ENCODE data around the gene LRRFIP2.
"Not testable (repeated sequence)": the region's sequence is repeated elsewhere in the genome, so short reads cannot be mapped to it uniquely, and the experiment has no call there.

LRRFIP2 gene

GRCh38 chr3:37064747-37065146 is 109.6 kb downstream of the LRRFIP2 start:
- DNase-seq (ENCODE audit: low read depth) = no peak

DNA sequence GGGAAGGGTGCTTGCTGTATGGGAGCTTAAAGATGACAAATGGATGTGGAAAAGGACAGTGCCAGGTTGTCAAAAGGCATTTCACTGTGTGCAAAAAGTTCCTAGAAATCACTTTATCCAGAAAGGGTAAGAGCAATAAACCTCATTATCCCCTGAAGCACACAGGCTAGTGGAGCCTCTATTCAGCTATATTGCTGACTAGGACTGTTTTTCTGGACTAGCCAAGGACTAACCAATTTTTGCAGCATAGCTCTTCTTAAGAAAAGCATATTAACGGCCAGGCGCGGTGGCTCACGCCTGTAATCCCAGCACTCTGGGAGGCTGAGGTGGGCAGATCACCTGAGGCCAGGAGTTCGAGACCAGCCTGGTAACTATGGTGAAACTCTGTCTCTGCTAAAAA is 116.3 kb downstream of the LRRFIP2 start:
- no peak for DNase-seq (ENCODE audit: low read depth)

- no peak for DNase-seq (ENCODE audit: low read depth)
Measured at GRCh38 chr3:37056826-37057225, 117.6 kb downstream of the LRRFIP2 start.

- DNase-seq (ENCODE audit: low read depth) = not testable (repeated sequence)
Measured at GRCh38 chr3:37055077-37055476, 119.3 kb downstream of the LRRFIP2 start.

- no peak for DNase-seq (ENCODE audit: low read depth)
Measured at GRCh38 chr3:37054370-37054769, 120.0 kb downstream of the LRRFIP2 start.

DNA sequence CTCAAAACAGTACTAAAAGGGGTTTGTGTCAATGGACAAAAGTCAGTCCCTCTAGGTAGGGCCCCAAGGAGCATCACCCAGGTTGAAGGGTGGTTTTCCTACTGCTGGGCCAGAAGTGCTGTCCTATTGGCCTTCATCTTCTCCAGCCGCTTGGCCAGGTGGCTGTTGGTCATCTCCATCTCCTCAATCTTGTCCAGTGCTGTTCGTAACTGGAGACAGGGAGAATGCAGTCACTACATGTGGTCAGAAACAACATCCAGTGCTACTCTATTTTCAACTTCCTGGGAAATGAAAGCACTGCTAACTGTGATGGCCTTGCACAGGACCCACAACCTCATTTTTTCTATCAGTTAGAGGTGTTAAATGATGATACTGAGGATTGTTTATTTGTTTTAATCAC is 120.6 kb downstream of the LRRFIP2 start:
- DNase-seq (ENCODE audit: low read depth) = no peak

GRCh38 chr3:37053337-37053736 is 121.0 kb downstream of the LRRFIP2 start:
- no peak for DNase-seq (ENCODE audit: low read depth)

DNA sequence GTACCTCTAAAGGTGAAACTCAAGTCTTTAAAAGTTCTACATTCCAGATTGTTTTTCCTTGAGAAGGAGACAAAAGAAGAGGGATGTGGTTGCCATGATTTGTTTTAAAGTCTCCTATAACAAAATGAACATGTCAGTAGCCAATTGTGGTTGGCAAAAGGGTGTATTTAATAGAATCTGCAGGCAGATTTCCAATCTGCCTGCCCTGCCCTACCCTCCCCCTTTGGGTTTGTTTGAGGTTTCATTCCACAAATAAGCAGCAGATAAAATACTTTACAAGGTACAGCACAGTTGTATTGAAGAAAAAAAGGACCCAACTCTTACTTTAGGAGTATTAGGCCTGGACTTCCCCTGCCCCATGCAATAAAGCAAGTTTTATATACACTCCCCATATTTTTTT is 121.5 kb downstream of the LRRFIP2 start:
- no peak for DNase-seq (ENCODE audit: low read depth)

GRCh38 chr3:37050282-37050681 is 124.1 kb downstream of the LRRFIP2 start:
- no peak for DNase-seq (ENCODE audit: low read depth)

GRCh38 chr3:37042712-37043111 is 131.7 kb downstream of the LRRFIP2 start:
- not testable (repeated sequence) for DNase-seq (ENCODE audit: low read depth)

DNA sequence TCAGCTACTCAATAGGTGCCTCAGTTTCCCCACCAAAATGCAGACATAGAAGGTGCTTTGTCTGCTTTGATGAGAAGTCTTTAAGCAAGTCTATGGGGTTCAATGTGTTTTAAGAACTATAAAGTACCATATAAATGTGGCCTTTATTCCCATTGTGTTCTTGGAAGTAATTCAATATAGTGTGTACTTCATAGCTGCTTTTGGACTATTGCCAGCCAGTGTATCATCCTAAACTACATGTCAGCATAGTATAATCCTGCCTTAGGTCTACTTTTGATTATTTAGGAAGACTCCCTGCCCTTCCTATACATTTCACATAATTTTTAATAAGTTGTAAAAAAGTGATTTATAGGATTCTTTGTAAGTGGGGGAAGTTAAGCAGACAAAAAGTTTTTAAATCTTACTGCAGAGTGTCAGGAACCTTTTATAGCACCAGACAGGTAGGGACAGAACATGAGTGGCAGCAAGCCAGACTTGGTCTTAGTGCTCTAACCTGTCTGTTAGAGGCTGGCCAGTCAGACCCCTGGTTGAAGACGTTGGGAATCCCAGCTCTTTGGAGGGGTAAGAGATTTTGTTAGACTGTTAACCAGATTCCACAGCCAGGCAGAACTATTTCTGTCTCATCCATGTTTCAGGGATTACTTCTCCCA is 132.7 kb downstream of the LRRFIP2 start:
- DNase-seq (ENCODE audit: low read depth) = no peak

DNA sequence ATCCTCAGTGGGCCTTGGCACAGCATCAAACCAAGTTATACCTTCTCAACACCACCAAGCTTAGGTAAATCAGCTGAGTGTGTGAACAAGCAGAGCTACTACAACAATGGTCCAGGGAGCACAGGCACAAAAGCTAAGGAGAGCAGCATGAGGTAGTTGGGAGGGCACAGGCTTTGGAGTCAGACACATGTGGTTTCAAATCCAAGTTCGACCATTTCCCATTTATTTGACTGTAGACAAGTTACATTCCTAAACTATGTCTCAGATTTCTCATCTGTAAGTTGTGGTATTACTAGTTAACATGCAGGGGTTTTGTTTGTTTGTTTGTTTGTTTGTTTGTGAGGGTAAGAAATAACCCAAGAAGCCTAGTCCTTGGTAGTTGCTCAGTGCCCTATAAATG is 134.2 kb downstream of the LRRFIP2 start:
- no peak for DNase-seq (ENCODE audit: low read depth)

- no peak for DNase-seq (ENCODE audit: low read depth)
Measured at GRCh38 chr3:37039161-37039846, 135.1 kb downstream of the LRRFIP2 start.

- DNase-seq (ENCODE audit: low read depth) = no peak
Measured at GRCh38 chr3:37037352-37037751, 137.0 kb downstream of the LRRFIP2 start.

DNA sequence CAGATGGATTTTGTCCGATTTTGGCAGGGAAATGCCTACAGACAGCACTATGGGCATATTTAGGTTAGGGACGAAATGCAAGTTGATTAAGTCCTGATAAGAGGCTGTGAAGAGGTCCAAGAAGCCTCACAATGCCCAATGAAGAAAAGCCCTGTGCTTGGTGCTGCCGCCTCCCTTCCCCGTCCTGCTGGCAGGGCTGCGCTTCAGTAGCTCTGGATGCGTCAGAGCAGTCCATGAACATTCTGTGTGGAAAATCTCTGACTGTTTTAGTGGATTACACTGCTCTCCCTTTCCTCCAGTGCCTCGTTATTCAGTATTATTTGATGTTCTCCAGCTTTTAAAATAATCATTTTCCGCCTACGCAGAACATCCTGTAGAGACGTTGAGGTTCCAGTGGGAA is 141.4 kb downstream of the LRRFIP2 start:
- DNase-seq (ENCODE audit: low read depth) = no peak

GRCh38 chr3:37031096-37031682 is 143.2 kb downstream of the LRRFIP2 start:
- no peak for DNase-seq (ENCODE audit: low read depth)

- DNase-seq (ENCODE audit: low read depth) = no peak
Measured at GRCh38 chr3:37030588-37030987, 143.8 kb downstream of the LRRFIP2 start.

DNA sequence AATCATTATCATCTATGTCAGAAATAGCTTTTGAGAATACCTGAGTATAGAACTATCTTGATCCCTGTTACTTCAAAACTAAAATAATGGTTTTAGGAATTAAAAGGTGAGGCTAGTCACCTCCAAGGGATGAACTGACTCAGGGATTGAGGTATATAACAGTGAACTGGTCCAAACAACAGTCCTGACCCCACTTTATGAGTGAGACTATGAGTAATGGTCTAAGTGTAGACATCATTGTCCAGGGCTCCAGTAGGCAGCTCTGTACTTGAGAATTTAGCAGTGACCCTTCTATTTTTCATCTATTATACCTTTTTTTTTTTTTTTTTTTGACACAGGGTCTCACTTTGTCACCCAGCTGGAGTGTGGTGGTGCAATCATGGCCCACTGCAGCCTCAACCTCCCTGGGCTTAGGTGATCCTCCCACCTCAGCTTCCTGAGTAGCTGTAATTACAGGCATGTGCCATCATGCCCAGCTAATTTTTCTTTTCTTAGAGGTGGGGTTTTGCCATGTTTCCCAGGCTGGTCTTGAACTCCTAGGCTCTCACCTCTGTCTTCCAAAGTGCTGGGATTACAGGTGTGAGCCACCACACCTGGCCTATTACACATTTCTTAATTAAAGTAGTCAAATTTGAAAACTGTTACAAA is 144.7 kb downstream of the LRRFIP2 start:
- DNase-seq (ENCODE audit: low read depth) = no peak

- DNase-seq (ENCODE audit: low read depth) = no peak
Measured at GRCh38 chr3:37029111-37029510, 145.3 kb downstream of the LRRFIP2 start.

GRCh38 chr3:37028329-37028728 is 146.1 kb downstream of the LRRFIP2 start:
- no peak for DNase-seq (ENCODE audit: low read depth)

DNA sequence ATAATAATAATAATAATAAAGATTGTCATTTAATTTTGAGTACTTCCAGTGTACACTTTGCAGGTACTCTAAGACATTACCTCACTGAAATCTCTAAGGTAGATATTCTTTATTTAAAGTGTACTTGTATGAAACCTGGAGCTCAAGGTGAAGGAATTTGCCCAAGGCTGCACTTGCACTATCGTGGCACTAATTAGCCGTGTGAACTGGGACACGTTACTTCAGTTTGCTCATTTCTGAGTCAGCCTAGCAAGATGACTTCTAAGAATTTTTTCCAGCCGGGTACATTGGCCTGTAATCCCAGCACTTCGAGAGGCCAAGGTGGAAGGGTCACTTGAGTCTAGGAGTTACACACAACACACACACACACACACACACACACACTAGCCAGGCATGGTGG is 147.5 kb downstream of the LRRFIP2 start:
- DNase-seq (ENCODE audit: low read depth) = no peak

- no peak for DNase-seq (ENCODE audit: low read depth)
Measured at GRCh38 chr3:37025561-37026335, 148.6 kb downstream of the LRRFIP2 start.

All from stimulated activated CD8-positive, alpha-beta memory T cell treated with anti-CD3 and anti-CD28 coated beads, Interleukin-12 subunit alpha, Interleukin-12 subunit beta, amount 100 ng/mL, for 1 hour (primary cell).